Sigmoid colon (tissue), 7 donors: ENCODE results near the gene GPC3. TPM values are rescaled to one million over a fixed set of nuclear protein-coding genes. Genes with fewer than 3 reads are reported as not detected.

Experiments used
- DNase-seq: peaks from one replicate; pipeline ENCODE4 v3.0.0-alpha.2; 2019
- H3K27ac ChIP-seq, 4 donors: fragments of 200-600 bp; sonication (generic); one replicate each; pipeline ENCODE4 v1.5.1; 2016 to 2019; ENCODE audit warnings: mild to moderate bottlenecking in 1 of 4
- H3K27me3 ChIP-seq, 3 donors: fragments of 200-600 bp; sonication (generic); one replicate each; pipeline ENCODE4 v1.5.1; 2019; ENCODE audit warnings: mild to moderate bottlenecking in 1 of 3
- H3K36me3 ChIP-seq, 4 donors: fragments of 200-600 bp; sonication (generic); one replicate each; pipeline ENCODE4 v1.5.1; 2016 to 2019
- H3K4me1 ChIP-seq, 4 donors: fragments of 200-600 bp; sonication (generic); one replicate each; pipeline ENCODE4 v1.5.1; 2017 to 2019
- H3K4me3 ChIP-seq, 4 donors: fragments of 200-600 bp; sonication (generic); one replicate each; pipeline ENCODE4 v1.5.1; 2017 to 2019; ENCODE audit warnings: mild to moderate bottlenecking in 2 of 4, moderate library complexity in 1 of 4
- H3K9me3 ChIP-seq, 4 donors: fragments of 200-600 bp in 3 of 4; sonication (generic) in 3 of 4; one replicate each; pipeline versions ENCODE4 v1.5.1 to v1.6.1; 2013 to 2019
- CTCF ChIP-seq, 4 experiments: fragments of 450-650 bp in 3 of 4; fragments of 200-600 bp in 1 of 4; IDR thresholded peaks; one replicate each; pipeline ENCODE4 v1.5.1; 2016 to 2019; ENCODE audit warnings: antibody characterized with exemption in 4 of 4, mild to moderate bottlenecking in 3 of 4, moderate library complexity in 2 of 4
- EP300 ChIP-seq, 4 donors: sonication (generic); formaldehyde crosslinking; IDR thresholded peaks; one replicate each; pipeline ENCODE4 v1.6.1; 2017; ENCODE audit warnings: antibody characterized with exemption in 4 of 4
- POLR2A ChIP-seq, 2 donors: fragments of 450-650 bp; IDR thresholded peaks; one replicate each; pipeline ENCODE4 v1.6.1; 2016; ENCODE audit warnings: antibody characterized with exemption in 2 of 2, mild to moderate bottlenecking in 2 of 2, moderate library complexity in 2 of 2
- POLR2AphosphoS5 ChIP-seq, 4 donors: sonication (generic); formaldehyde crosslinking; IDR thresholded peaks; one replicate each; pipeline ENCODE4 v1.6.1; 2017; ENCODE audit warnings: antibody characterized with exemption in 4 of 4
- WGBS, 2 donors: extraction: QIAGEN DNeasy Blood & Tissue Kit; methylation state at CpG; one replicate each; pipeline ENCODE4 v1.1.7; 2013; 5-methylcytosine and 5-hydroxymethylcytosine counted together
- intact Hi-C: fragments of 100-400 bp; cut with DNase I; formaldehyde crosslinking; loops from one replicate; pipeline ENCODE4 v1.15.1; 2023
- polyA plus RNA-seq, 3 donors: library from polyadenylated mRNA; stranded (reverse); fragments of 200-250 nt; gene quantifications; one replicate each; pipeline ENCODE4 v1.2.3, GENCODE V29; 2013
- total RNA-seq, 4 donors: library from RNA; depleted of rRNA; stranded (reverse); fragments of >200 nt; gene quantifications; one replicate each; pipeline ENCODE4 v1.1.0, GENCODE V29; 2016
- donor health status: healthy with polysubstance abuse.
- donor health status: Bipolar disorder and iron deficiency.
- donor health status: healthy.

Gene GPC3
- total and polyA plus RNA-seq, 7 donors: 0.46 to 31.4 (median 2.7) TPM

- Histone ChIP-seq H3K4me3 (no peak overlapping the region), H3K27me3 (no peaks in the 10 kb centered on the region), H3K9me3 (no peaks in the 10 kb centered on the region), H3K27ac (no peak overlapping the region), H3K36me3 (no peaks in the 10 kb centered on the region), H3K4me1 (peaks cover 0 to 2% (median 0%) of the 10 kb centered on the region in 4 donors)
- intact Hi-C loops: no loop called here
- WGBS, 2 donors: 92 to 95% methylated on average over 4 of the region's 4 CpGs
- no peak for DNase-seq
- TF ChIP-seq POLR2AphosphoS5 (IDR thresholded peaks at IDR 0.05) (no peak), CTCF (IDR thresholded peaks at IDR 0.05) (no peak), EP300 (IDR thresholded peaks at IDR 0.05) (no peak), POLR2A (IDR thresholded peaks at IDR 0.05) (no peak)
These were observed 382.5 kb downstream of the GPC3 start for GRCh38 chrX:133602881-133603280.

GRCh38 chrX:133601116-133601515, 384.3 kb downstream of the GPC3 start:
- Histone ChIP-seq H3K36me3 (no peaks in the 10 kb centered on the region), H3K4me1 (no peaks in the 10 kb centered on the region), H3K27me3 (no peaks in the 10 kb centered on the region), H3K4me3 (no peak overlapping the region), H3K9me3 (no peaks in the 10 kb centered on the region), H3K27ac (no peak overlapping the region)
- no peak for DNase-seq
- intact Hi-C loops: no loop called here
- WGBS, 2 donors: 78 to 79% methylated on average over 4 of the region's 4 CpGs
- TF ChIP-seq EP300 (IDR thresholded peaks at IDR 0.05) (no peak), POLR2AphosphoS5 (IDR thresholded peaks at IDR 0.05) (no peak), CTCF (IDR thresholded peaks at IDR 0.05) (no peak), POLR2A (IDR thresholded peaks at IDR 0.05) (no peak)

GRCh38 chrX:133600536-133600935, 384.9 kb downstream of the GPC3 start:
- no peaks in the 10 kb centered on the region for H3K36me3 ChIP-seq
- no peaks in the 10 kb centered on the region for H3K9me3 ChIP-seq
- no peaks in the 10 kb centered on the region for H3K4me1 ChIP-seq
- TF ChIP-seq POLR2AphosphoS5 (IDR thresholded peaks at IDR 0.05) (no peak), EP300 (IDR thresholded peaks at IDR 0.05) (no peak), CTCF (IDR thresholded peaks at IDR 0.05) (no peak), POLR2A (IDR thresholded peaks at IDR 0.05) (no peak)
- intact Hi-C loops: no loop called here
- no peak for DNase-seq
- no peaks in the 10 kb centered on the region for H3K27me3 ChIP-seq
- no peak overlapping the region for H3K27ac ChIP-seq
- H3K4me3 ChIP-seq: no peak overlapping the region
- WGBS, 2 donors: 78 to 90% methylated on average over 1 of the region's 1 CpG

GRCh38 chrX:133598601-133599335, 386.6 kb downstream of the GPC3 start:
- TF ChIP-seq EP300 (IDR thresholded peaks at IDR 0.05) (no peak), POLR2AphosphoS5 (IDR thresholded peaks at IDR 0.05) (no peak), POLR2A (IDR thresholded peaks at IDR 0.05) (no peak), CTCF (IDR thresholded peaks at IDR 0.05) (no peak)
- no peak overlapping the region for H3K4me3 ChIP-seq
- H3K36me3 ChIP-seq: no peaks in the 10 kb centered on the region
- 49 to 53% methylated on average over 2 of the region's 2 CpGs for WGBS, 2 donors
- no peaks in the 10 kb centered on the region for H3K9me3 ChIP-seq
- no peaks in the 10 kb centered on the region for H3K27me3 ChIP-seq
- H3K27ac ChIP-seq: no peak overlapping the region
- intact Hi-C loops: no loop called here
- H3K4me1 ChIP-seq: no peaks in the 10 kb centered on the region
- DNase-seq: no peak

- 89 to 90% methylated on average over 3 of the region's 3 CpGs for WGBS, 2 donors
- TF ChIP-seq POLR2A (IDR thresholded peaks at IDR 0.05) (no peak), CTCF (IDR thresholded peaks at IDR 0.05) (no peak), POLR2AphosphoS5 (IDR thresholded peaks at IDR 0.05) (no peak), EP300 (IDR thresholded peaks at IDR 0.05) (no peak)
- Histone ChIP-seq H3K4me1 (no peaks in the 10 kb centered on the region), H3K27me3 (no peaks in the 10 kb centered on the region), H3K9me3 (no peaks in the 10 kb centered on the region), H3K4me3 (no peak overlapping the region), H3K36me3 (no peaks in the 10 kb centered on the region), H3K27ac (no peak overlapping the region)
- intact Hi-C loops: no loop called here
- no peak for DNase-seq
These were observed 391.2 kb downstream of the GPC3 start for GRCh38 chrX:133594156-133594555.
